Activated T-helper 2 cell treated with anti-CD3 and anti-CD28 coated beads, Interferon-gamma antibody, Interleukin-2, Interleukin-4, amounts not matched to agents 10 μg/mL and 5 μg/mL and 100 μg/mL, durations not matched to agents 14 hours and 24 hours and 36 hours (primary cell): ENCODE measurements around the gene SH3RF3. TPM values are rescaled to one million over a fixed set of nuclear protein-coding genes. Genes with fewer than 3 reads are reported as not detected.

Experiments
- DNase-seq: peaks from one replicate; pipeline ENCODE4 v3.0.0; 2021; ENCODE audit warnings: low spot score
- H3K27ac Mint-ChIP-seq: one replicate; pipeline ENCODE4 v1.8.0; 2021; ENCODE audit warnings: mixed read lengths
- H3K27me3 Mint-ChIP-seq: one replicate; pipeline ENCODE4 v1.8.0; 2021; ENCODE audit warnings: low read depth, mixed read lengths
- H3K36me3 Mint-ChIP-seq: one replicate; pipeline ENCODE4 v1.8.0; 2021; ENCODE audit warnings: low read depth, mixed read lengths
- H3K4me1 Mint-ChIP-seq: one replicate; pipeline ENCODE4 v1.8.0; 2021; ENCODE audit warnings: low read depth, mixed read lengths
- H3K4me3 Mint-ChIP-seq: one replicate; pipeline ENCODE4 v1.8.0; 2021; ENCODE audit warnings: low read depth, mild to moderate bottlenecking, moderate library complexity, mixed read lengths
- H3K9me3 Mint-ChIP-seq: one replicate; pipeline ENCODE4 v1.8.0; 2021; ENCODE audit warnings: mixed read lengths
- intact Hi-C: fragments of 100-400 bp; cut with micrococcal nuclease; formaldehyde crosslinking; loops from one replicate; pipeline ENCODE4 v1.15.1; 2023
- total RNA-seq: library from RNA; stranded (reverse); gene quantifications from 2 replicates; pipeline ENCODE4 v1.2.3, GENCODE V29; 2022

Gene SH3RF3
- total RNA-seq, 1 donor from 2014 or later: 0.78 TPM

DNA sequence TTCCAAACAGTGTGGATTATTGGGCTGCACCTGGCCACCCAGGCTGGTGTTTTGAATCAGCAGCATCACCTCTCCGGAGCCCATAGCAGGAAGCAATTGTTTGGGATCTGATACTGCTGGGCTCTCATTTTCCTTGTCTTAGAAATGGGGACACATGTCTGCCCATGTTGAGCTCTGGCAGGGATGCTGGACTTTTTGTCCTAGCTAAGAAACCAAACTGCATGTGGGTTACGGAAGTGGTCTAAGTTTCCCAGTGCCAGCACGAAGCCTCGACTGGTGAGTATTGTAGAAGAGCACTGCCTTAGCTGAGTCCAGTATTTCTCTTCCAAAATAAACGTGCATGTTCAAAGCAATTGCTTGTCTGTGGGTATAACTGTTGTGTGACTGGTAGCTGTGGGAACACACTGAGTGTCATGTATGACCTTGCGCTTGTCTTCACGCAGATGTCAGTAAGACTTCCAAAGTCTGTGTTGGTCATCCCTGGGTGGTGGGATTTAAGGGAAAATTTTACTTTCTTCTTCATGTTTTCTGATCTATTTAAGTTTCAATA lies 43.6 kb downstream of the SH3RF3 start:
- Mint-ChIP-seq H3K36me3 (no peaks in the 10 kb centered on the region), H3K4me3 (no peak overlapping the region), H3K27me3 (peaks cover 28% of the 10 kb centered on the region), H3K4me1 (no peaks in the 10 kb centered on the region), H3K27ac (no peak overlapping the region), H3K9me3 (no peaks in the 10 kb centered on the region)
- no peak for DNase-seq
- intact Hi-C loops: no loop called here

DNA sequence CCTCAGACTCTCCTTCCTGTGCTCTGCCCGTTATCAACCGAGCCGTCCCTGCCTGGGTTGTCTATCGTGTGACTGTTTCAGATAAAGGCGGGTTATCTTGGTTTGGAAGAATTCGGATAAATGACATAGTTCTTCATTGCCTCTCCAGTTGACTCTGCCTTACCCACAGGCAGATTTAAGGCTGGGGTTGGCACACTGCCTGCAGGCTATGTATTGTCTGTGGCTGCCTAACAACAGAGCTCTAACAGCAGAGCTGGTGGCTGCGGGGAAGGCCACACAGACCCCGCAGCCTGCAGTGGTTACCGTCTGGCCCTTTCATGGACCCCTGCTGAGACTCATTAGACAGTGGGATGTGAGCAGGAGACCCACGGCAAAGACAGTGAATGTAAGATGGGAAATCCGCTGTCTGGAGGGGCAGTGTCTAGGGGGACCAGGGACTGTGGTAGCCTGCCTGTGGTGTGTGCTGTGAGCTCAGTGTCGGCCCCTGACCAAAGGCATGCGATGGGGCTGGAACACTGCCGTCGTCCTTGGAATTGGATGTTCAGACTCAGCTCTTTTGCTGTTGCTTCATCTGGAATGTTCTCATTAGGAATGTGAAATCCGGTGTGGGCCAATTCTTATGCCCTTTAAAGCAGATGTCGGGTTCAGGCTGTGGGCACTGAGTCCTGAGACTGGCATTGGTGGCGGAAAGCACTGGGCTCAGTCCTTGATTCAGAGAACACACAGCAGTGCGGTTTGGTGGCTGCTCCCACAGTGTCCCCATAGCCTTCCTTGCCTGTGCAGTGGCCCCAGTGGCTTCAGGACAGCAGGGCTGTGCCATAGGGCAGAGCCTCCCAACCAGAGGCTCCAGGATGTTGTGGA lies 44.5 kb downstream of the SH3RF3 start:
- H3K27ac Mint-ChIP-seq: no peak overlapping the region
- H3K36me3 Mint-ChIP-seq: no peaks in the 10 kb centered on the region
- H3K4me3 Mint-ChIP-seq: no peak overlapping the region
- H3K4me1 Mint-ChIP-seq: no peaks in the 10 kb centered on the region
- no peak for DNase-seq
- H3K9me3 Mint-ChIP-seq: peaks cover 3% of the 10 kb centered on the region
- H3K27me3 Mint-ChIP-seq: peaks cover 28% of the 10 kb centered on the region
- intact Hi-C loops: no loop called here

GRCh38 chr2:109174214-109174613 lies 45.2 kb downstream of the SH3RF3 start:
- Mint-ChIP-seq H3K36me3 (no peaks in the 10 kb centered on the region), H3K4me3 (no peak overlapping the region), H3K27me3 (peaks cover 26% of the 10 kb centered on the region), H3K27ac (no peak overlapping the region), H3K9me3 (peaks cover 3% of the 10 kb centered on the region), H3K4me1 (no peaks in the 10 kb centered on the region)
- DNase-seq: no peak
- intact Hi-C loops: no loop called here

- peaks cover 3% of the 10 kb centered on the region for H3K9me3 Mint-ChIP-seq
- H3K4me3 Mint-ChIP-seq: no peak overlapping the region
- H3K36me3 Mint-ChIP-seq: no peaks in the 10 kb centered on the region
- H3K27ac Mint-ChIP-seq: no peak overlapping the region
- H3K27me3 Mint-ChIP-seq: peaks cover 25% of the 10 kb centered on the region
- no peaks in the 10 kb centered on the region for H3K4me1 Mint-ChIP-seq
- DNase-seq: no peak
- intact Hi-C loops: no loop called here
These were observed 45.8 kb downstream of the SH3RF3 start for GRCh38 chr2:109174626-109175349.

- Mint-ChIP-seq H3K4me1 (no peaks in the 10 kb centered on the region), H3K27me3 (peaks cover 21% of the 10 kb centered on the region), H3K27ac (no peak overlapping the region), H3K9me3 (peaks cover 6% of the 10 kb centered on the region), H3K4me3 (no peak overlapping the region), H3K36me3 (no peaks in the 10 kb centered on the region)
- no peak for DNase-seq
- intact Hi-C loops: no loop called here
These were observed 46.3 kb downstream of the SH3RF3 start for GRCh38 chr2:109175350-109175678.

GRCh38 chr2:109176928-109177327 lies 47.9 kb downstream of the SH3RF3 start:
- H3K27ac Mint-ChIP-seq: no peak overlapping the region
- peaks cover 3% of the 10 kb centered on the region for H3K36me3 Mint-ChIP-seq
- intact Hi-C loops: no loop called here
- H3K4me1 Mint-ChIP-seq: no peaks in the 10 kb centered on the region
- H3K4me3 Mint-ChIP-seq: no peak overlapping the region
- H3K9me3 Mint-ChIP-seq: peaks cover 11% of the 10 kb centered on the region
- peaks cover 32% of the 10 kb centered on the region for H3K27me3 Mint-ChIP-seq
- DNase-seq: no peak

- no peak overlapping the region for H3K4me3 Mint-ChIP-seq
- no peak for DNase-seq
- H3K9me3 Mint-ChIP-seq: peaks cover 11% of the 10 kb centered on the region
- intact Hi-C loops: no loop called here
- H3K27ac Mint-ChIP-seq: no peak overlapping the region
- H3K27me3 Mint-ChIP-seq: peaks cover 32% of the 10 kb centered on the region
- H3K4me1 Mint-ChIP-seq: no peaks in the 10 kb centered on the region
- H3K36me3 Mint-ChIP-seq: peaks cover 3% of the 10 kb centered on the region
These were observed 48.6 kb downstream of the SH3RF3 start for GRCh38 chr2:109177635-109178034.

DNA sequence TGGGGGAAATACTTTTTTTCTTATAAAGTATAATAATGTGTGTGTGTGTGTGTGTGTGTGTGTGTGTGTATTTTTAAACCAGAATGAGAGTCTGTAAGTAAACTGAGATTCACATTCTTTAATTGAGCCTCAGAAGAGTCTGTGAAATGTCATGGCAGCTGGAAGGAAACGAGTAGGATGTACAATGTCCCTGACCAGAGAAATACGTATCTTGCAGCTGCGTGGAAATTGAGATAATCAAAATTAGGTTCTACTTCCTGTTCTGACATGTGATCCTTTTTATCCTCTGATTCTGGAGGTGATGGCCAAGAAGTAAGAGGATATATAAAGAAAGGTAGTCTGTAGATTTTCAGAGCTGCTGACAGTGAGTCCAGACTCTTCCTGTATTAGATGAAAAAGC lies 50.0 kb downstream of the SH3RF3 start:
- Mint-ChIP-seq H3K27me3 (peaks cover 35% of the 10 kb centered on the region), H3K27ac (no peak overlapping the region), H3K36me3 (peaks cover 3% of the 10 kb centered on the region), H3K4me3 (no peak overlapping the region), H3K4me1 (peaks cover 5% of the 10 kb centered on the region), H3K9me3 (peaks cover 11% of the 10 kb centered on the region)
- intact Hi-C loops: no loop called here
- no peak for DNase-seq

DNA sequence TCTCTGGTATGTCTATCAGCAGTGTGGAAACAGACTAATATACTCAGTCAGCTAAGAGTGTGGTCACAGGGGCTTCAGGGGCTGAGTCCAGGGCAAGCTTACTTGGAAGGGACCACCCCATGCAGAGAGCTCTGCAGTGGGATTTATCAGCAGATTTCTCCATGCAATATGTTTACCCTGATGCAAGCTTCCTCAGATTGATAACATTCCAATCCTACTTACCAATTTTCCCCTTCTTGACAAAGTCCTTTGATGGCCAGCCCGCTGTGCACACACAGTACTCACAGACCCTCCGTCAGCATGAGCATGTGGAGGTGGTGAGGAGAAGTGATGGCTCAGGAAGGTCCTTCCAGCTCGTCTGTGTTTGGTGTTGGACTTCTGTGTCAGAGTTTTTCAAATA lies 51.8 kb downstream of the SH3RF3 start:
- peaks cover 45% of the 10 kb centered on the region for H3K27me3 Mint-ChIP-seq
- DNase-seq: no peak
- H3K36me3 Mint-ChIP-seq: peaks cover 3% of the 10 kb centered on the region
- peaks cover 5% of the 10 kb centered on the region for H3K4me1 Mint-ChIP-seq
- intact Hi-C loops: no loop called here
- H3K27ac Mint-ChIP-seq: no peak overlapping the region
- H3K9me3 Mint-ChIP-seq: peaks cover 11% of the 10 kb centered on the region
- no peak overlapping the region for H3K4me3 Mint-ChIP-seq

DNA sequence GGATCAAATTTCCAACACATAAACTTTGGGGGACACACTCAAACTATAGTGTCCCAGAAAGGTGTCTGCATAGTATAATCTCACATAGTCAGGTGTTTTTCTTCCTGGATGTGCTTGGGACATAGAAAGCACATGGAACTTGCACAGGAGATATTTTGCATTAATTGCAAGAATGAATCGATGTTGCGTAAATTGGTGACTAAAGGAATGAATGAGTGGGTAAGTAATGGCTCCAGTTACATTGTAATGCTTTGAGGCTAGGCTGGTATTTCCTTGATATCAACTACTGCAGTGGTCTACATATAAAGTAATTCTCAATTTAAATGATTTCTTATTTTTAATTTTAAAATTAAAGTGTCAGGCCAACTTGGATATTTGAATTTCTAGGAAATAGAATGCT lies 53.4 kb downstream of the SH3RF3 start:
- H3K4me3 Mint-ChIP-seq: no peak overlapping the region
- no peak for DNase-seq
- intact Hi-C loops: no loop called here

GRCh38 chr2:109183871-109184270 lies 54.9 kb downstream of the SH3RF3 start:
- peaks cover 5% of the 10 kb centered on the region for H3K4me1 Mint-ChIP-seq
- H3K4me3 Mint-ChIP-seq: no peak overlapping the region
- intact Hi-C loops: no loop called here
- H3K9me3 Mint-ChIP-seq: peaks cover 8% of the 10 kb centered on the region
- no peak for DNase-seq
- peaks cover 3% of the 10 kb centered on the region for H3K36me3 Mint-ChIP-seq
- H3K27ac Mint-ChIP-seq: no peak overlapping the region
- peaks cover 26% of the 10 kb centered on the region for H3K27me3 Mint-ChIP-seq

More for the DNA sequence above, 53.4 kb downstream of the SH3RF3 start:
- peaks cover 11% of the 10 kb centered on the region for H3K9me3 Mint-ChIP-seq
- H3K27ac Mint-ChIP-seq: no peak overlapping the region
- peaks cover 5% of the 10 kb centered on the region for H3K4me1 Mint-ChIP-seq
- peaks cover 35% of the 10 kb centered on the region for H3K27me3 Mint-ChIP-seq
- peaks cover 3% of the 10 kb centered on the region for H3K36me3 Mint-ChIP-seq

DNA sequence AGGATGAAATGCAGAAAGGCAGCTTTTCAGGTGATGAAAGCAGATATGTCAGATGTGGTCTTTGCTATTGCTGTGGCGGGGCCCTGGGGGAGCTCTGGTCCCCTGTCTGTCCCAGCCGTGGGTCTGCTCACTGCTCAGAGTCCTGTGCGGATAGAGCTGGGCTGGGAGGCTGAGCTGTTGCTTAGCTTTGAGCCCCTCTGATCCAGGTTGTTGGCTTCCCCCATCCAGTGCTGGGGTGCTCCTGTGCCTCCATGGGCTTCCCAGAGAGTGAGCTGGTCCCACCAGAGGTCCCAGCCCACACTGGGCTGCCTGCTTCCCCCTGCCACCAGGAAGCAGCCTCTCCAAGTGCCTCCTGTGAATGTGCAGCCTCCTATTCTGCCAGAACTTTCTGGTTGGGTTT lies 55.4 kb downstream of the SH3RF3 start:
- Mint-ChIP-seq H3K4me1 (peaks cover 5% of the 10 kb centered on the region), H3K9me3 (peaks cover 8% of the 10 kb centered on the region), H3K27me3 (peaks cover 29% of the 10 kb centered on the region), H3K27ac (no peak overlapping the region), H3K4me3 (no peak overlapping the region), H3K36me3 (peaks cover 3% of the 10 kb centered on the region)
- intact Hi-C loops: no loop called here
- DNase-seq: no peak

DNA sequence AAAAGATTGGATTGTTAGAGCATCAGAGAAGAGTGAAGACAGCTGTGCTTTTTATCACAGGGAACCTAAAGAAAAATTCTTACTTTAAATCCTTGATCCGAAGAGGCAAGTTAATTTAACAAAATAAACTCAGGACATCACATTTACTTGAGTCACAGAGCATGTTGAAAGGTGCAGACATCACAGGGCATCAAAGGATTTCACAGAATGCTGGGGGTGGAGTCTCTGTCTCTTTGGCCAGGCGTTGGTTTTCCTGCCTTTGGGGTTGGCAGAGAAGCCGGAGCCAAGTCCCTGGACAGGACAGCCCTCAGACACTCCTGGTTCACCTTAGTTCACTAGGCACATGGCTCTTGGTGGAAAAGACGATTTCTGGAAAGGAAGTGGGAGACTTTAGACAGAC lies 56.3 kb downstream of the SH3RF3 start:
- peaks cover 3% of the 10 kb centered on the region for H3K36me3 Mint-ChIP-seq
- intact Hi-C loops: no loop called here
- H3K4me1 Mint-ChIP-seq: peaks cover 5% of the 10 kb centered on the region
- no peak overlapping the region for H3K4me3 Mint-ChIP-seq
- no peak overlapping the region for H3K27ac Mint-ChIP-seq
- DNase-seq: no peak
- peaks cover 31% of the 10 kb centered on the region for H3K27me3 Mint-ChIP-seq
- H3K9me3 Mint-ChIP-seq: peaks cover 4% of the 10 kb centered on the region
